AG04449 (cell line): Measurements from ENCODE around the gene PRR15L.
"Not testable (repeated sequence)": the region's sequence is repeated elsewhere in the genome, so short reads cannot be mapped to it uniquely, and the experiment has no call there.

Experiments used
- CTCF ChIA-PET: fragments of 350-600 bp; formaldehyde crosslinking; extraction: SDS; loops from one replicate; lab custom pipeline; 2021; ENCODE audit warnings: antibody characterized with exemption; lab: Yijun Ruan, JAX
- POLR2A ChIA-PET: fragments of 400-600, 350-600 bp; formaldehyde crosslinking; extraction: SDS; loops from one replicate; lab custom pipeline; 2020; ENCODE audit warnings: antibody characterized with exemption, inconsistent platforms; lab: Yijun Ruan, JAX
- DNase-seq: peaks from one replicate; pipeline ENCODE4 v3.0.0-alpha.2; 2010; ENCODE audit warnings: low read depth, low spot score
- H3K4me3 ChIP-seq: 2 replicates; pipeline ENCODE4 v1.5.1; 2011; ENCODE audit warnings: low read depth, mild to moderate bottlenecking, control low read depth, low read length
- CTCF ChIP-seq: IDR thresholded peaks from one replicate; pipeline ENCODE4 v1.5.1; 2011; ENCODE audit warnings: mild to moderate bottlenecking, moderate library complexity, low read length, control low read depth, inconsistent platforms; ENCODE audit not compliant: insufficient read depth; ENCODE audit errors: missing control alignments

PRR15L gene

GRCh38 chr17:47990962-47991731 is 33.5 kb upstream of the PRR15L start:
- no peak for TF ChIP-seq CTCF
- ChIA-PET CTCF (interaction anchor here (0.9 to 4.2 kb wide), 6 partner anchors 9 to 105 kb away, joined by 3 to 42 read pairs (median 8); partner anchors contain the start of gene CDK5RAP3), POLR2A (no interaction called here)
- DNase-seq = no peak
- H3K4me3 ChIP-seq = no peak overlapping the region

- ChIA-PET CTCF (interaction anchor here (1.0 to 4.2 kb wide), 7 partner anchors 10 to 85 kb away, joined by 3 to 42 read pairs (median 8); partner anchors contain the start of gene CDK5RAP3), POLR2A (no interaction called here)
Measured at GRCh38 chr17:47989700-47990099, 32.0 kb upstream of the PRR15L start.

GRCh38 chr17:47989159-47989558 is 31.5 kb upstream of the PRR15L start:
- ChIA-PET POLR2A (no interaction called here), CTCF (interaction anchor here (0.9 to 4.2 kb wide), 5 partner anchors 11 to 40 kb away, joined by 3 to 42 read pairs (median 8); partner anchors contain the start of gene CDK5RAP3)
- H3K4me3 ChIP-seq = no peak overlapping the region
- no peak for DNase-seq
- no peak for TF ChIP-seq CTCF

More at GRCh38 chr17:47989700-47990099, 32.0 kb upstream of the PRR15L start:
- no peak overlapping the region for H3K4me3 ChIP-seq
- no peak for TF ChIP-seq CTCF
- DNase-seq = no peak

GRCh38 chr17:47988445-47988844 is 30.8 kb upstream of the PRR15L start:
- DNase-seq, H3K4me3 ChIP-seq, POLR2A ChIA-PET: not testable (repeated sequence)
- CTCF ChIA-PET = interaction anchor here (0.9 to 4.2 kb wide), 5 partner anchors 11 to 39 kb away, joined by 3 to 42 read pairs (median 8); partner anchors contain the start of gene CDK5RAP3

- POLR2A ChIA-PET = interaction anchor here (1.4 kb wide), 1 partner anchor 61 kb away, joined by 4 read pairs; the partner anchor contains the start of gene NFE2L1
- CTCF ChIA-PET = interaction anchor here (0.7 to 22.1 kb wide), 5 partner anchors 9 to 31 kb away, joined by 3 to 600 read pairs (median 16); partner anchors contain the start of gene CDK5RAP3
- no peak overlapping the region for H3K4me3 ChIP-seq
- no peak for TF ChIP-seq CTCF
- DNase-seq = no peak
Measured at GRCh38 chr17:47987240-47987835, 29.7 kb upstream of the PRR15L start.

GRCh38 chr17:47986520-47986919 is 28.8 kb upstream of the PRR15L start:
- no peak for TF ChIP-seq CTCF
- DNase-seq = no peak
- ChIA-PET CTCF (interaction anchor here (1.3 to 22.1 kb wide), 4 partner anchors 8 to 31 kb away, joined by 5 to 600 read pairs (median 18); partner anchors contain the start of gene CDK5RAP3), POLR2A (interaction anchor here (1.4 kb wide), 1 partner anchor 62 kb away, joined by 4 read pairs; the partner anchor contains the start of gene NFE2L1)
- H3K4me3 ChIP-seq = no peak overlapping the region
